Measurements from ENCODE around the gene ARMC12. TPM values are rescaled to one million over a fixed set of nuclear protein-coding genes. Genes with fewer than 3 reads are reported as not detected.

Gene ARMC12
- total RNA-seq, 1 experiment from 2014 or later = 1.0 TPM

DNA sequence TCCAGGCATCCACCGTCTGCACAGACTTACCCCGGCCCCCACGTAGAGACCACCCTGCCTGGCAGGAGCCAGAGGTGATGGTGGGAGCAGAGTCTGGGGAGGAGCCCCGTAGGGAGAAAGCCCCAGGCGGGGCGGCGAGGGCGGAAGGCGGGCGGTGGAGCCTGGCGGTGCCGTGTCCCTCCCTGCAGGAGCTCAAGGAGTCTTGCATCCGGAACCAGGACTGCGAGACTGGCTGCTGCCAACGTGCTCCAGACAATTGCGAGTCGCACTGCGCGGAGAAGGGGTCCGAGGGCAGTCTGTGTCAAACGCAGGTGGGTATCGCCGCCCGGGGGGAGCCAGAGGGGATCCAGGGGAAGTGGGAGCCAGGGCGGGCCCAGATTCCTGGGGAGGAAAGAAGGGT, 50.0 kb downstream of the ARMC12 start:
- CTCF ChIA-PET = interaction anchor here (0.6 to 2.1 kb wide), 2 partner anchors 169 to 264 kb away, joined by 3 to 5 read pairs; no protein-coding TSS in a partner anchor
- no peaks in the 10 kb centered on the region for H3K9me3 Mint-ChIP-seq
- no peaks in the 10 kb centered on the region for H3K27me3 Mint-ChIP-seq (ENCODE audit: low read depth)
- DNase-seq (ENCODE audit: low spot score) (no peak), ATAC-seq (no peak)
- H3K4me1 Mint-ChIP-seq = peaks cover 18% of the 10 kb centered on the region
- no peak for TF ChIP-seq RORB (CRISPR knock-in tag; IDR thresholded peaks at IDR 0.05)
- TF ChIP-seq, protein P1, sequence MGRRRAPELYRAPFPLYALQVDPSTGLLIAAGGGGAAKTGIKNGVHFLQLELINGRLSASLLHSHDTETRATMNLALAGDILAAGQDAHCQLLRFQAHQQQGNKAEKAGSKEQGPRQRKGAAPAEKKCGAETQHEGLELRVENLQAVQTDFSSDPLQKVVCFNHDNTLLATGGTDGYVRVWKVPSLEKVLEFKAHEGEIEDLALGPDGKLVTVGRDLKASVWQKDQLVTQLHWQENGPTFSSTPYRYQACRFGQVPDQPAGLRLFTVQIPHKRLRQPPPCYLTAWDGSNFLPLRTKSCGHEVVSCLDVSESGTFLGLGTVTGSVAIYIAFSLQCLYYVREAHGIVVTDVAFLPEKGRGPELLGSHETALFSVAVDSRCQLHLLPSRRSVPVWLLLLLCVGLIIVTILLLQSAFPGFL (CRISPR knock-in tag; IDR thresholded peaks at IDR 0.05; ENCODE audit: borderline replicate concordance) = no peak
- TF ChIP-seq NFYB (CRISPR knock-in tag; conservative IDR thresholded peaks at IDR 0.05; ENCODE audit: low read depth) = no peak
- no peak for TF ChIP-seq SP1 (CRISPR knock-in tag; conservative IDR thresholded peaks at IDR 0.05)
- TF ChIP-seq FOXJ3 (CRISPR knock-in tag; IDR thresholded peaks at IDR 0.05; ENCODE audit: borderline replicate concordance) = no peak
- TF ChIP-seq HMGA2 (CRISPR knock-in tag; IDR thresholded peaks at IDR 0.05) = no peak
- no peak for TF ChIP-seq ESRRA (CRISPR knock-in tag; IDR thresholded peaks at IDR 0.05; ENCODE audit: borderline replicate concordance)
- no peak for TF ChIP-seq CREB1 (CRISPR knock-in tag; IDR thresholded peaks at IDR 0.05)
- TF ChIP-seq FOXP1 (CRISPR knock-in tag; IDR thresholded peaks at IDR 0.05; ENCODE audit: borderline replicate concordance) = no peak
- no peak for TF ChIP-seq CDX4 (CRISPR knock-in tag; IDR thresholded peaks at IDR 0.05; ENCODE audit: borderline replicate concordance)
- TF ChIP-seq ZNF138 (CRISPR knock-in tag; conservative IDR thresholded peaks at IDR 0.05) = no peak
- TF ChIP-seq ZNF219 (CRISPR knock-in tag; IDR thresholded peaks at IDR 0.05; ENCODE audit: borderline replicate concordance) = no peak
- no peak for TF ChIP-seq KAT7 (CRISPR knock-in tag; IDR thresholded peaks at IDR 0.05; ENCODE audit: borderline replicate concordance)
- no peak for TF ChIP-seq MXD4 (CRISPR knock-in tag; IDR thresholded peaks at IDR 0.05; ENCODE audit: borderline replicate concordance)
- no peaks in the 10 kb centered on the region for H3K36me3 Mint-ChIP-seq
- POLR2A ChIA-PET = no interaction called here
- H3K4me3 Mint-ChIP-seq = no peak overlapping the region
- no peak overlapping the region for H3K27ac Mint-ChIP-seq

- no peak overlapping the region for H3K27ac Mint-ChIP-seq
- no peaks in the 10 kb centered on the region for H3K36me3 Mint-ChIP-seq
- POLR2A ChIA-PET = no interaction called here
Observed at GRCh38 chr6:35787266-35788218, 50.7 kb downstream of the ARMC12 start.

More at GRCh38 chr6:35787266-35788218, 50.7 kb downstream of the ARMC12 start:
- ATAC-seq (no peak), DNase-seq (ENCODE audit: low spot score) (no peak)
- Mint-ChIP-seq H3K4me1 (peaks cover 13% of the 10 kb centered on the region), H3K4me3 (no peak overlapping the region), H3K27me3 (ENCODE audit: low read depth) (no peaks in the 10 kb centered on the region), H3K9me3 (no peaks in the 10 kb centered on the region)
- CTCF ChIA-PET = interaction anchor here (0.6 to 2.1 kb wide), 3 partner anchors 168 to 265 kb away, joined by 3 to 5 read pairs (median 4); no protein-coding TSS in a partner anchor
- no peak for TF ChIP-seq SMAD3 (CRISPR knock-in tag; IDR thresholded peaks at IDR 0.05; ENCODE audit: borderline replicate concordance)
- TF ChIP-seq FOXP1 (CRISPR knock-in tag; IDR thresholded peaks at IDR 0.05; ENCODE audit: borderline replicate concordance) = no peak
- TF ChIP-seq ZNF232 (CRISPR knock-in tag; IDR thresholded peaks at IDR 0.05) = no peak
- TF ChIP-seq, protein P2, sequence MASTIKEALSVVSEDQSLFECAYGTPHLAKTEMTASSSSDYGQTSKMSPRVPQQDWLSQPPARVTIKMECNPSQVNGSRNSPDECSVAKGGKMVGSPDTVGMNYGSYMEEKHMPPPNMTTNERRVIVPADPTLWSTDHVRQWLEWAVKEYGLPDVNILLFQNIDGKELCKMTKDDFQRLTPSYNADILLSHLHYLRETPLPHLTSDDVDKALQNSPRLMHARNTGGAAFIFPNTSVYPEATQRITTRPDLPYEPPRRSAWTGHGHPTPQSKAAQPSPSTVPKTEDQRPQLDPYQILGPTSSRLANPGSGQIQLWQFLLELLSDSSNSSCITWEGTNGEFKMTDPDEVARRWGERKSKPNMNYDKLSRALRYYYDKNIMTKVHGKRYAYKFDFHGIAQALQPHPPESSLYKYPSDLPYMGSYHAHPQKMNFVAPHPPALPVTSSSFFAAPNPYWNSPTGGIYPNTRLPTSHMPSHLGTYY (CRISPR knock-in tag; IDR thresholded peaks at IDR 0.05) = no peak
- no peak for TF ChIP-seq ZNF416 (CRISPR knock-in tag; IDR thresholded peaks at IDR 0.05)
- TF ChIP-seq ZNF317 (CRISPR knock-in tag; IDR thresholded peaks at IDR 0.05; ENCODE audit: borderline replicate concordance, low read depth) = no peak
- TF ChIP-seq FOXJ3 (CRISPR knock-in tag; IDR thresholded peaks at IDR 0.05; ENCODE audit: borderline replicate concordance) = no peak
- no peak for TF ChIP-seq ATF1 (CRISPR knock-in tag; IDR thresholded peaks at IDR 0.05)
- no peak for TF ChIP-seq KAT7 (CRISPR knock-in tag; IDR thresholded peaks at IDR 0.05; ENCODE audit: borderline replicate concordance)
- TF ChIP-seq ZNF263 (CRISPR knock-in tag; IDR thresholded peaks at IDR 0.05; ENCODE audit: low read depth) = no peak
- TF ChIP-seq NFE2L1 (CRISPR knock-in tag; IDR thresholded peaks at IDR 0.05) = no peak
- no peak for TF ChIP-seq ZNF671 (CRISPR knock-in tag; IDR thresholded peaks at IDR 0.05)
